Adrenal gland (tissue), 5 donors: ENCODE results near the gene PCDH9.

ENCODE experiments used
- POLR2A ChIP-seq, 2 donors: fragments of 450-650 bp; IDR thresholded peaks; one replicate each; pipeline ENCODE4 v1.6.1; 2017; ENCODE audit warnings: antibody characterized with exemption in 2 of 2, mild to moderate bottlenecking in 2 of 2, moderate library complexity in 1 of 2
- TF ChIP-seq, protein P1 (sequence below), 6 experiments: fragments of 450-650 bp in 4 of 6; fragments of 200-600 bp in 2 of 6; sonication (generic) in 1 of 6; IDR thresholded peaks; 1 replicate in 5 of 6; 2 replicates in 1 of 6; pipeline versions ENCODE4 v1.5.1 to v1.8.0; 2016 to 2021; ENCODE audit warnings: antibody characterized with exemption in 6 of 6, mild to moderate bottlenecking in 2 of 6, moderate library complexity in 1 of 6
- donor health status: DM: no; HTN: no; CAD: no.

DNA sequence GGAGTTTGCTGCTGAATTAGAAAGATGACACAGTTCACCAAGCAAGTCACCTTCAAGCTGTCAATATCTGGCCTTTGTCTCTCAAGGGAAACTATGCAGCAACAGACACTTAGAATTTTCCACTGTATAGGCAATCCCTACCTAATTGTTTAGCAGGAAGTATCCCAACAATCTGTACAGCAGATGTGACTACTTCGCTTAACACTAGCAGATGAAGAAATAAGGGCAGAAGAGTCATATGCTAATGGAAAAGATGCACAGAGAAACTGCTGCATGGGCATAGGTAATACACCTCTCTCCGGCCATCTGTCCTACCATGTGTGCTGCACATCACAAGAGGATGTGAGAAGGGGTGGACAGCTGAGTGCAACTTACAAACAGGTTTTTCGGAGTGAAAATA lies 851.2 kb downstream of the PCDH9 start:
- TF ChIP-seq, protein P1, sequence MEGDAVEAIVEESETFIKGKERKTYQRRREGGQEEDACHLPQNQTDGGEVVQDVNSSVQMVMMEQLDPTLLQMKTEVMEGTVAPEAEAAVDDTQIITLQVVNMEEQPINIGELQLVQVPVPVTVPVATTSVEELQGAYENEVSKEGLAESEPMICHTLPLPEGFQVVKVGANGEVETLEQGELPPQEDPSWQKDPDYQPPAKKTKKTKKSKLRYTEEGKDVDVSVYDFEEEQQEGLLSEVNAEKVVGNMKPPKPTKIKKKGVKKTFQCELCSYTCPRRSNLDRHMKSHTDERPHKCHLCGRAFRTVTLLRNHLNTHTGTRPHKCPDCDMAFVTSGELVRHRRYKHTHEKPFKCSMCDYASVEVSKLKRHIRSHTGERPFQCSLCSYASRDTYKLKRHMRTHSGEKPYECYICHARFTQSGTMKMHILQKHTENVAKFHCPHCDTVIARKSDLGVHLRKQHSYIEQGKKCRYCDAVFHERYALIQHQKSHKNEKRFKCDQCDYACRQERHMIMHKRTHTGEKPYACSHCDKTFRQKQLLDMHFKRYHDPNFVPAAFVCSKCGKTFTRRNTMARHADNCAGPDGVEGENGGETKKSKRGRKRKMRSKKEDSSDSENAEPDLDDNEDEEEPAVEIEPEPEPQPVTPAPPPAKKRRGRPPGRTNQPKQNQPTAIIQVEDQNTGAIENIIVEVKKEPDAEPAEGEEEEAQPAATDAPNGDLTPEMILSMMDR (IDR thresholded peaks at IDR 0.05), result no peak
- no peak for TF ChIP-seq POLR2A (IDR thresholded peaks at IDR 0.05)
